HFF-Myc (cell line): ENCODE measurements around the gene BRSK2.

Source experiments
- DNase-seq: peaks from one replicate; pipeline ENCODE4 v3.0.0-alpha.2; 2011; ENCODE audit warnings: low read depth; ENCODE audit errors: extremely low read depth
- H3K4me3 ChIP-seq: replicated peaks from 2 replicates; pipeline ENCODE4 v1.5.1; 2011; ENCODE audit warnings: low read depth, mild to moderate bottlenecking, control low read depth, low read length
- TF ChIP-seq, protein P1 (sequence below): IDR thresholded peaks from 2 replicates; pipeline ENCODE4 v1.5.1; 2012; ENCODE audit warnings: mild to moderate bottlenecking, low read depth, low read length, control low read depth; ENCODE audit errors: missing control alignments

BRSK2 gene

GRCh38 chr11:1459764-1460395 lies 70.1 kb downstream of the BRSK2 start:
- no peak overlapping the region for H3K4me3 ChIP-seq
- TF ChIP-seq, protein P1, sequence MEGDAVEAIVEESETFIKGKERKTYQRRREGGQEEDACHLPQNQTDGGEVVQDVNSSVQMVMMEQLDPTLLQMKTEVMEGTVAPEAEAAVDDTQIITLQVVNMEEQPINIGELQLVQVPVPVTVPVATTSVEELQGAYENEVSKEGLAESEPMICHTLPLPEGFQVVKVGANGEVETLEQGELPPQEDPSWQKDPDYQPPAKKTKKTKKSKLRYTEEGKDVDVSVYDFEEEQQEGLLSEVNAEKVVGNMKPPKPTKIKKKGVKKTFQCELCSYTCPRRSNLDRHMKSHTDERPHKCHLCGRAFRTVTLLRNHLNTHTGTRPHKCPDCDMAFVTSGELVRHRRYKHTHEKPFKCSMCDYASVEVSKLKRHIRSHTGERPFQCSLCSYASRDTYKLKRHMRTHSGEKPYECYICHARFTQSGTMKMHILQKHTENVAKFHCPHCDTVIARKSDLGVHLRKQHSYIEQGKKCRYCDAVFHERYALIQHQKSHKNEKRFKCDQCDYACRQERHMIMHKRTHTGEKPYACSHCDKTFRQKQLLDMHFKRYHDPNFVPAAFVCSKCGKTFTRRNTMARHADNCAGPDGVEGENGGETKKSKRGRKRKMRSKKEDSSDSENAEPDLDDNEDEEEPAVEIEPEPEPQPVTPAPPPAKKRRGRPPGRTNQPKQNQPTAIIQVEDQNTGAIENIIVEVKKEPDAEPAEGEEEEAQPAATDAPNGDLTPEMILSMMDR: no peak
- DNase-seq: no peak

DNA sequence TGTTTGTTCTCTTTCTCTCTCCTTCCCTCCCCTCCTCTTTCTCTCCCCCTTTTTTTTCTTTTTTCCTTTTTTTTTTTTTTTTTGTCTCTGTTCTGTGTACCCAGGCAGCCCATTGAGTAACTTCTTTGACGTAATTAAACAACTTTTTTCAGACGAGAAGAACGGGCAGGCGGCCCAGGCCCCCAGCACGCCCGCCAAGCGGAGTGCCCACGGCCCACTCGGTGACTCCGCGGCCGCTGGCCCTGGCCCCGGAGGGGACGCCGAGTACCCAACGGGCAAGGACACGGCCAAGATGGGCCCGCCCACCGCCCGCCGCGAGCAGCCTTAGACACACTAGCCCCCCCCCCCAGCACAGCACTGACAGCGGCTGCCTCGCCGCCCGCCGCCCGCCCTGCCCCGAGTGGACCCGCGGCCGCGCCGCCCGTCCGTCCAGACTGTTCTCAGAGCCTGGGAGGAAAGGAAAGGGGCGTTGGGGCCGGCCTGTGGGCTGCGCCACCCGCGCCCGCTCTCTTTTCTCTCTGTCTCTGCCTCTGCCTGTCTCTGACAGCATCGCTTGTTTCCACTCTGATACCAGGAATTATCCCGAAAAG lies 70.8 kb downstream of the BRSK2 start:
- DNase-seq: no peak
- H3K4me3 ChIP-seq: no peak overlapping the region
- TF ChIP-seq, protein P1: no peak

DNA sequence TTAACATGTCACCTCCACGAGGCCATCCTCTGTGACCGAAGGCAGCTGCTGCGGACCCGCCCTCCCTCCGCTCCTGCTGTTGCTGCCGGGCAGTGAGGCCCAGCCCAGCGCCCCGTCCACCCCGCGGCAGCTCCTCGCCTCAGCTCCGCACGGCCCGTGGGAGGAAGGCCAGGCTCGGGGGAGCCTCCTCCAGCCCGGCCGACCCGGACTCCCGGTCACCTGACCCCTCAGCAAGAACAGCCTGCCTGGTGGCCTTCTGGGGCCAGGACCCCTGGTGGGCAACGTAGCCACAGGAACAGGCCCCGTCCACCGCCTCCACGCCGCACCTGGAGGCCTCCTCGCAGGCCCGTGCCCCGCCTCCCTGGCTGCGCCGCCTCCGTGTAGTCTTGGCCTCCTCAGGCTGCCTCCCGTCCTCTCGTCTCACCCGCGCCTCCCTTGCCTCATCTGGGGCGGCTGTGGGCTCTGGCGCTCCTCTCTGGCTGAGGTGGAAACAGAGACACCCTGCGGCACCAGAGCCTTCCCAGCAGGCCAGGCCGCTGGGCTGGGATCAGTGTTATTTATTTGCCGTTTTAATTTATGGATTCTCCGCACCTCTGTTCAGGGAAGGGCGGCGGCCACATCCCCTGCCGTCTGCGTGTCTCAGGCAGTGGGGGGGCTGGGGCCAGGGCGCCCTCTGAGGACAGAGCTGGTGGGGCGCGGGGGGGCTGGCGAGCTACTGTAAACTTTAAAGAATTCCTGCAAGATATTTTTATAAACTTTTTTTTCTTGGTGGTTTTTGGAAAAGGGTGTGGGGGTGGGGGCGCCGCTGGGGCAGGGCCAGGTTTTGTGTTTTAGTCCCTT lies 71.5 kb downstream of the BRSK2 start:
- TF ChIP-seq, protein P1: no peak
- no peak overlapping the region for H3K4me3 ChIP-seq
- DNase-seq: no peak

DNA sequence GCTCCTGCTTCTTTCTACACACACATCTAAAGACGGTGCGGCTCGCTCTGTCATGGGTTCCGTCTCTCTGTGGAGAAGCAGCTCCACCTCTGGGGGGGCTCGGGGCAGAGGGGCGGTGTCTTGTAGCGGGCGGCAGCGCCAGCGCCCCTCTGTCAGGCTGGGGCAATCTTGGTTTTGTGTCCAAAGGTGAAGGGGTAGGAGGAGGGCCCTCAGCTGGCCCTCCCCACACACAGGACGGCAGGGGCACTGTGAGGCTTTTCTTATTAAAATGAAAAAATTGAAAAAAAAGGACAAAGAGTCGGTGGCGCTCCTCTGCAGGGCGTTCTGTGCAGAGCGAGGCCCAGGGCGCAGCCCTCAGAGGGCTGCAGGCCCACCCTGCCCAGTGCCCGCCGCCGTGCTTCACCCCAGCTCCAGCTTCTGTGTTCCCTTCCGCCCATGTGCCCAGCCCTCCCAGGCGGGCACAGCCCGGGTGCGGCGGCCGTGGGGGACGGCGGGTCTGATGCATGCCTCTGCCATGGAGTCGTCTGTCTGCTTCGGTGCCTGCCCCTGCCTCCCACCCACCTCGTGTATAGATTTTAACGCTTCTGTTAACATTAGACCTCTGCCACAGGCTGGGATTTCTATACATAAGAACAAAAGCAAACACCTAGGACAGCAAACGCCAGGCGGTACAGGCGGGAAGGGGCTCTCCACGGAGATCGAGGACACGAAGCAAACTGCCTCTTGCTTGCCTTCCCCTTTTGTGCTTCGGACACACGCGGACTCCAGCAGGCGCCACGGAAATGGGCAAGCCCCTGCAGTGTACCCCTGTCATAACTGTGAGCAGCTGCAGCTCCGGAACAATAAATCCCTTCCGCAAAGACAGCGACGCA lies 72.3 kb downstream of the BRSK2 start:
- TF ChIP-seq, protein P1: no peak
- no peak for DNase-seq
- H3K4me3 ChIP-seq: no peak overlapping the region

GRCh38 chr11:1462698-1462975 lies 72.9 kb downstream of the BRSK2 start:
- no peak overlapping the region for H3K4me3 ChIP-seq
- TF ChIP-seq, protein P1: no peak
- DNase-seq: no peak

DNA sequence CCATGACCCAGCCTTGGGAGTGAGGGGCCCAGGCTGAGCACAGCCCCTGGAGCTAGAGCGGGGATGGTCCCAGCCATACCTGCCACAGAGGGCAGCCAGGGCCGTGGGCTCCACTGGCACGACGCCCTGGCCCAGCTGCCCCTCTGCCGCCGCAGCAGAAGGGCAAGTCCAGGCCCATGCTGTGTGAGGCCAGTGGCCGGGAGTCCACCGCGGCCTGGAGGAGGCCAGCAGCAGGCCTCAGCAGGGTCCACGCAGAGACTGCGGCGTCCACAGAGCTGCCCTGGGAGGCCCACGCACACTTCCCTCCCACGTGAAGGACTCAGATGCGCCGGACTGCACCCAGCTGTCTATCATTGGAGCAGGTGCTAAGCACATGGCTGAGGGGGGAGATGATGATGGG lies 73.3 kb downstream of the BRSK2 start:
- TF ChIP-seq, protein P1: no peak
- no peak overlapping the region for H3K4me3 ChIP-seq
- no peak for DNase-seq
